ENCODE data around the gene FABP2. TPM values are rescaled to one million over a fixed set of nuclear protein-coding genes. Genes with fewer than 3 reads are reported as not detected.

The FABP2 gene
- total RNA-seq, 6 experiments from 2014 or later, result 0.09 TPM; not detected in 5

- WGBS (ENCODE audit: insufficient coverage, low coverage, low lambda C conversion rate, missing lambda C conversion rate), result 73% methylated on average over 2 of the region's 2 CpGs
- H3K27ac ChIP-seq, result no peak overlapping the region
- ATAC-seq (no peak), DNase-seq (no peak)
- H3K4me3 ChIP-seq, result no peak overlapping the region
- no peaks in the 10 kb centered on the region for H3K4me1 ChIP-seq
- intact Hi-C loops (cut with DNase I), result no loop called here
- H3K9me3 ChIP-seq, result no peaks in the 10 kb centered on the region
- TF ChIP-seq POLR2A (IDR thresholded peaks at IDR 0.05) (no peak), CTCF (IDR thresholded peaks at IDR 0.05) (no peak)
- H3K36me3 ChIP-seq, result no peaks in the 10 kb centered on the region
- H3K27me3 ChIP-seq, result no peaks in the 10 kb centered on the region
Observed at GRCh38 chr4:119328695-119329094, 6.8 kb upstream of the FABP2 start.

- ATAC-seq, result no peak
- WGBS (ENCODE audit: insufficient coverage, low coverage, low lambda C conversion rate, missing lambda C conversion rate), result 68% methylated on average over 2 of the region's 2 CpGs
Observed at GRCh38 chr4:119317990-119318389, 3.9 kb downstream of the FABP2 start.

GRCh38 chr4:119315036-119315435 is 6.9 kb downstream of the FABP2 start:
- ATAC-seq (no peak), DNase-seq (no peak)
- no peaks in the 10 kb centered on the region for H3K9me3 ChIP-seq
- TF ChIP-seq CTCF (IDR thresholded peaks at IDR 0.05) (no peak), POLR2A (IDR thresholded peaks at IDR 0.05) (no peak)
- no peaks in the 10 kb centered on the region for H3K4me1 ChIP-seq
- no peaks in the 10 kb centered on the region for H3K36me3 ChIP-seq
- no peak overlapping the region for H3K4me3 ChIP-seq
- no peak overlapping the region for H3K27ac ChIP-seq
- intact Hi-C loops (cut with DNase I), result no loop called here
- H3K27me3 ChIP-seq, result no peaks in the 10 kb centered on the region
- 82% methylated on average over 2 of the region's 2 CpGs for WGBS (ENCODE audit: insufficient coverage, low coverage, low lambda C conversion rate, missing lambda C conversion rate)

More at GRCh38 chr4:119317990-119318389, 3.9 kb downstream of the FABP2 start:
- Histone ChIP-seq H3K27ac (no peak overlapping the region), H3K27me3 (no peaks in the 10 kb centered on the region), H3K4me3 (no peak overlapping the region), H3K4me1 (no peaks in the 10 kb centered on the region), H3K36me3 (no peaks in the 10 kb centered on the region), H3K9me3 (no peaks in the 10 kb centered on the region)
- no peak for DNase-seq
- intact Hi-C loops (cut with DNase I), result no loop called here
- TF ChIP-seq CTCF (IDR thresholded peaks at IDR 0.05) (no peak), POLR2A (IDR thresholded peaks at IDR 0.05) (no peak)

- peak; percentile 86 to 96 (median 90) for ATAC-seq
- Histone ChIP-seq H3K9me3 (no peaks in the 10 kb centered on the region), H3K36me3 (no peaks in the 10 kb centered on the region), H3K27ac (no peak overlapping the region), H3K27me3 (no peaks in the 10 kb centered on the region), H3K4me3 (no peak overlapping the region), H3K4me1 (no peaks in the 10 kb centered on the region)
- intact Hi-C loops (cut with DNase I), result no loop called here
- no peak for DNase-seq
- TF ChIP-seq CTCF (IDR thresholded peaks at IDR 0.05) (peak; percentile 51 to 55 (median 53)), POLR2A (IDR thresholded peaks at IDR 0.05) (no peak)
- 7% methylated on average over 4 of the region's 4 CpGs for WGBS (ENCODE audit: insufficient coverage, low coverage, low lambda C conversion rate, missing lambda C conversion rate)
Observed at GRCh38 chr4:119314356-119314755, 7.6 kb downstream of the FABP2 start.

GRCh38 chr4:119313237-119313636 is 8.7 kb downstream of the FABP2 start:
- ATAC-seq (no peak), DNase-seq (no peak)
- TF ChIP-seq CTCF (IDR thresholded peaks at IDR 0.05) (no peak), POLR2A (IDR thresholded peaks at IDR 0.05) (no peak)
- intact Hi-C loops (cut with DNase I), result no loop called here
- Histone ChIP-seq H3K4me3 (no peak overlapping the region), H3K9me3 (no peaks in the 10 kb centered on the region), H3K4me1 (no peaks in the 10 kb centered on the region), H3K27me3 (no peaks in the 10 kb centered on the region), H3K36me3 (no peaks in the 10 kb centered on the region), H3K27ac (no peak overlapping the region)
